GM18870 (cell line): ENCODE data around the gene RIMS3.

ENCODE experiments used
- ATAC-seq: cut with Tn5 transposase; IDR thresholded peaks from one replicate; pipeline ENCODE4 v1.9.1; 2021; ENCODE audit warnings: moderate library complexity; ENCODE audit not compliant: unreplicated experiment

The RIMS3 gene

DNA sequence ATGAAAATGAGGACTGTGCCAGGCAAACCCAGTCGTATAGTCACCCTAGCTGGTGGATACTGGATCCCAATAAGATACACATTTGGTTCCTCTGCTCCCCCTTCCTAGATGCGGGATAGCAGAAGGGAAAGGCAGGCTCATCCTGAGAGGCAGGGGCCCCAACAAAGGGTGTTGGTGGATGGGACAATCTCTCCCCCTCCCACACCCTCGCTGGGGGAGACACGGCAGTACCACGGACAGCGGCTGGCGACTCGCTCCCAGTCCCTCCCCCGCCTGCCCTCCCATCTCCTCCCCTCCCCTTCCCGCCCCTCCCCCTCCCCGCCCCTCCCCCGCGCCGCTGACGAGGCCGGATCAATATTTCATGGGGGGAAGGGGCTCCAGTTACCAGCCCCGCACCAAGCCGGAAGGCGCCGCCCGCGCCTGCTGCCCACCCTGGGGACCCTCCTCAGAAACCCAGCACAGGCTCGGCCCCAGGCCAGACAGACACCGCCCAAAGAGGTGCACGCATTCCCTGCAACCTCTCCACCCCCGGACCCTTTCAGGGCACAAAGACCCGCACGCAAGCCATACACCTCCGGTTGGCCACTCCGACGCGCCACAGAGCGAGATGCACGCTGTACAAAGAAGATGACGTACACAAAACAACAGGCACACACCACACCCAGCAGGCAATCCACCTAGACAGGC, 11.5 kb downstream of the RIMS3 start:
- ATAC-seq: no peak

DNA sequence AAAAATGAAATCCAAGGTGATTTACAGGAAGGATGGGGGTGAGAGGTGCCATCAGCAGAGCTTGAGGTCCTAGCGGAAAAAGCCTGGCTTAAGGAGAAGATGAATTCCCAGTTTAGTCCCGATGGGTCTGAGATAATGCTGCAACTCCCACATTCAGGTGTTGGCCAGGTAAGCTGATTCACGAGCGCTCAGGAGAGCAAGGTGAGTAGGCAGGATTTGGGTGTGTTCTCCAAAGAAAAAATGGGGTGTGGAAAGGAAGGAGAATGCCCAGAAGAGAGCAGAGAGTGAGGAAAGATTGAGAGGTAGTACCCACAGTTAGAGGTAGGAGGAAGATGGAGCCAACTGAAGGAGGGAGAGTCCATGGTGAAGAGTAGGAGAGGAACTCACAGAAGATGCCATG, 12.5 kb downstream of the RIMS3 start:
- ATAC-seq: no peak

- no peak for ATAC-seq
These were observed 13.0 kb downstream of the RIMS3 start for GRCh38 chr1:40652468-40652867.

DNA sequence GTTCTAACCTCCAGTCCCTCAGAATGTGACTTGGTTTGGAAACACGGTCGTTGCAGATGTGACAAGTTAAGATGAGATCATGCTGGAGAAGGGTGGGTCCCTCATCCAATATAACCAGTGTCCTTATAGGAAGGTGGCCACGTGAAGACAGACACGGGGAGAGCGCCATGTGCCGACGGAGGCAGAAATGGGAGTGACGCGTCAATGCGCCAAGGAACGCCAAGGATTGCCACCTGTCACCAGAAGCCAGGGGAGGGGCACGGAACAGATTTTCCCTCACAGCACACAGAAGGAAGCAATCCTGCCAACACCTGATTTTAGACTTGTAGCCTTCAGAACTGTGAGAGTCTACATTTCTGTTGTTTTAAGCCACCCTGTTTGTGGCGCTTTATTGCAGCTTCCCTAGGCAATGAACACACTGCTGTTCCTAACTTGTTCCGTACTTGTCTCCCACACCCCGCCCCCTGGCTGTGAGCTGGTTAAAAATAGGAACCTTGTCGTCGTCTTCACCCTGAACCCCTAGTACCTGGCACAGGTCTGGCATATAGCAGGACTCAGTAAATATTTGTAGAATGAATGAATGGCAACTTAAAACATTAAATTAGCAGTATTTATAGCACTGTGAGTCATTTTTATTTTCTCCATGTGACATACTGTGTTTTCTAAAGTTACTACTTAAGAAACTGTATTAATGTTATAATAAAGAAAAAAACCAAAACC, 14.2 kb downstream of the RIMS3 start:
- ATAC-seq: no peak

DNA sequence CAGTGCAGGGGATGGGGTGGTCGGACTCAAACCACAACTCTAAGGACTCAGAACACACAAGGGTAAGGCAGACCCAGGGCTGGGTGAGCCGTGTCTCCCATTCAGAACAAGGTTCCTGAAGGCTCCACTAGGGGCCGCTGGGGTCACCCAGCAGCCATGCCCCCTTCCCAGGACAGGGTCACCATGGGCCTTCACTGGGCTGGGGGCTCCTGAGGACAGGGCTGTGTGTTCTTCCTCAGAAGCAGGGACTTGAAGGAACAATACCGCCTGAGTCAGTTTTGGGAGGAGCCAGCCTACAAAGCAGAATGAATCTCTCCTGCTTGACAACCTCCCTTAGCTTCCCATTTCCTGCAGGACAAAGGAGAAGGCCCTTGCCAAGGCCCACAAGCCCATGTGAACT, 15.4 kb downstream of the RIMS3 start:
- no peak for ATAC-seq

DNA sequence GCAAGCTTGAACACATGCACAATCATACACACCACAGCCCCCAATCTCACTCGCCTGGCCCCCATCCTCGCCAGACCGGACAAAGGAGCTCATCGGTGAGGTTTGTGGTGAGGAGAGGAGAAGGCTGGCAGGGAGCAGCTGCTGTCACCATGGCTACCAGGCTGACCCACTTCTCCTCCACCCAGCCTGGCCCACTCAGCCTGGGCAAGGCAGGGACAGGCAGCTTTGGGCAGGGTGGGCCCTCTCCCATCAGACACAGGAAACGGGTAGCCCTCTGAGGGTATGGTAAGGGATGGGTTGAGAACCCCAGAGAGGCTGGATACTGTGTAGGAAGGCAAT, 15.9 kb downstream of the RIMS3 start:
- no peak for ATAC-seq

GRCh38 chr1:40648928-40649591, 16.4 kb downstream of the RIMS3 start:
- no peak for ATAC-seq

DNA sequence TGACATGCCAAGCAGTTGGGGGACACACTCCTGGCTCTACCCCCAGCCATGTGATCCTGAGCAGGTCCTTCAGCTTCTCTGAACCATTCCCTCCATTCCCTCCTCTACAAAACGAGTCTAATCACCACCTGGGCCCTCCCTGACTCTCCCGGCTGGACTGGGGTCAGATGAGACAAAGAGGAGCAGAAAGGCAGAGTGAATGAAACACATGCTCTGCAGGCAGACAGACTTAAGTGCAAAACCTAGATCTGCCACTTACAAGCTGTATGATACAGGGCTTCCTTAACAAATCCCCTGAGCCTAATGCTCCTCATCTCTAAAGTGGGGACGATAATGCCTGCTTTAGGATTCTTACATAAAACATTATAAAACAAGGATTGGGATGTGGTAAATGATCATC, 17.3 kb downstream of the RIMS3 start:
- ATAC-seq: no peak

DNA sequence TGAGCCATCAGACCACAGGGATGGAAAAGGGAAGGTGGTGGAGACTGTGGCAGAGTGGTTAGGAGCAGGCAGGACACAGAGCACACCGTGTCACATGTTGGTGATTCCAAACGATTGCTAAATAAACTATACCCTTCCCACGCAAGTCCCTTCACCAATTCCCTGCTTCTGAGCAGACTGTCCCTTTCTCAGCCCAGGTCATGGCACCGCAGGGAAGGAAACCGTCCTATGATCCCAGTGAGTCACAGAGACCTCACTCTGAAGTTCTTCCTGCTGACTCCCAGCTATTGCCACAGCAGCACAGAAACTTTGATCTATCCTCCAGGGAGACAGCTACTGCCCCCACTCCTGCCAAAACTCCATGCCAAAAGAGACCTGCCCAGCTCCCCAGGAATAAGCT, 19.2 kb downstream of the RIMS3 start:
- ATAC-seq: no peak

GRCh38 chr1:40645118-40645680, 20.3 kb downstream of the RIMS3 start:
- no peak for ATAC-seq

DNA sequence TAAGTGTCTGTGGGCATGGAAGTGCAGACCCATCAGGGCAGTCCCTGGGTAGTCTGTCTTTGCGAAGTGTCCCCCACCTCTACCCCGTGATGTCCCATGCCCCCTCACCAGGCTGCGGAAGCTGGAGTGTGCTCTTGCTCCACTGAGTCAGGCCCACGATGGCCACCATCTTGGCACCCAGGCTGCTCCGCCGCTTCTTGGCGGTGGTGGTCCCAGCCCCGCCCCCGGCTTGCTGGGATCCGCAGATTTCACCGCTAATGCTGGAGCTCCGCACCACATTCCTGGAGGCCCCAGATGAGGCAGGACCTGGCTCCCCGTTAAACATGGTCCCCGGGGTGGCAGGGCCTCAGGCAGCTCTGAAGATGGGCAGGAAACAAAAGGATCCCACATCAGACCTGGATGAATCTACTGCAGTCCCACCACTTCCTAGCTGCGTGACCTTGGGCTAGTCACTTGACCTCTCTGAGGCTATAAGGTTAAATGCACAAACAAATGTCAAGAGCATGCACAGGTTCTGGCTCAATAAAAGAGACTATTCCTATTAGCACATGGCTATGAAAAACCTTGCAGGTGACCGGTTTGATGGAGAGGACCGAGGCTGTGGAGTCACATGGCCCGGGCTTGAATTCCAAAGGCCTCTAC, 23.8 kb downstream of the RIMS3 start:
- no peak for ATAC-seq

GRCh38 chr1:40640314-40641076, 25.0 kb downstream of the RIMS3 start:
- ATAC-seq: no peak

GRCh38 chr1:40638097-40639036, 27.1 kb downstream of the RIMS3 start:
- no peak for ATAC-seq

- no peak for ATAC-seq
These were observed 27.9 kb downstream of the RIMS3 start for GRCh38 chr1:40637470-40638007.

DNA sequence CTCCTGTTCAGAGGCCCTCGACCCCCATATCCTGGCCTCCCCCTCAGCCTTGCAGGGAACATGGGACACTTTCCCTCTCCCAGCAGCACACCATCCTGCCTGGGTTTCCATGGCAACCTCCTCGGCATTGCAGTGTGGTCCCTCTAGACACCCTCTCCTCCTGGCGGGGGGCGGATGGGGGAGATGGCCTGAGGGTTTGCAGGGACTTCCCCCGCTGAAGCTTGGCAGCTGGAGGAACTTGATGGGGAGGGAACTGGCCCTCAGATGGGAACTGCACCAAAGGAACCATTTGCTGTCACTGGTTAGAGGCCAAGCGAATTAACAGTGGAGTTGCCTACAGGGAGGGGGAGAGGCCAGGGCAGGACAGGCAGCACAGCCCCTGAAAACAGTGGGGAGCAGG, 28.7 kb downstream of the RIMS3 start:
- ATAC-seq: no peak

DNA sequence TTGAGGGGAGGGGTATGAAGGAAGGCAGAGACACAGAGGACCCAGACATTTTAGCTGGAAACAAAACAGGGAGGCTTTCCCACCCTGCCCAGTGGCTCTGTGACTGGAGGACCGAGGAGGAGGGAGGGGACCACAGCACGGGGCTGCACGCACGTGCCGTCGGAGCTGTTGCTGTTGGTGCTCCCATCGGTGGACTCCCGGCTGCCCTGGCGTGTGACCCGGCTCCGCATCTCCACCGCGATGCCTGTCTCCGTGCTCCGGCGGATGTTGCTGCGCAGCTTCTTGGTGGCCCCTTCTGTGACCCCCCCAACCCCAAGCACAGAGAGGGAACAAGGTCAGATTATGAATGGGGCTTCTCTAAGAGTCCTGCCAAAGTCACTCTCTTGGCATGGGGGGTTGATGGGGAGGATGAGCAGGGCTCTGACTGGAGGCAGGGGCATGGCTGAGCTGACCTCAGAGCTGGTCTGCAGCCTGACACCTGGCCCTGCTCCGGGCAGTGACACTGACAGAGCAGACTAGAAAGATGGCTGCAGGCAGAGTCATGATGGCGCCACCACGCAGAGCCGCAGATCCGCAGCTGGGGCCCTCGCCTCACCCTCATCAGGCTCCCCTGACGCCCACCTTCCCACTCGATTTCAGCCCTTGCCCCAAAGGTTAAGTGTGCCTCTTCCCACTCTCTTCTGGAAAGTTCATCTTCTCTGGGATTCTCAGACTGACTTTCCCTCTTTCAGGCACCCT, 29.6 kb downstream of the RIMS3 start:
- no peak for ATAC-seq

DNA sequence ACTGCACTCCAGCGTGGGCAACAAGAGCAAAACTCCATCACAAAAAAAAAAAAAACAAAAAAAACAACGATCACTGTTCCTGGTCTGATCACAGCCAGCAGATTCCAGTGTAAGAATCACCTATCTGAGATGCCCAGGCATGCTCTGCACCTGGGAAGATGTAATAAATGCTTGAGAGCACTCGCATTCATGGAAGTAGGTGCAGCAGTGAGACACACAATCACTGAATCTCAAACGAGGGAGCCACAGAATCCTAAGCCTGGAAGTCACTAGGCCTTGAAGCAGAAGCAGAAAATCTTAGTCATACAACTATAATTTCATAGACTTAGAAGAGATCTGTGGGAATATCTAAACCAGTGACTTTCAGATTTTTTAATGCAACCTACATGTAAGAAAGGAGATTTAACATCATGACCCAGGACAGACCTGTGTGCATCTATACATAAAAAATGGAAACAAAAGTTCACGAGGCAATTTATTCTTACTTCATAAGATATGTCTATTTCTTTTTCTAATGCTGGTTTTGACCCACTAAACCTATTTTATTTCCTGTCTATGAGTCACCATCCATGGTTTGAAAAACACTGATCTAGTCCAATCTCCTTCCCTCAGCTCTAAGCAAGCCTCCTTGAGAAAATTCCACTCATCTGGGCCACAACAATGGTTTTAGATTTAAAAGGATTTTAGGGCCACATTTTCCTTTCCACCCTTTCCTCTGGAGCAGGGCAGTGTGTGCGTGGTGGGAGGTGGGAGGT, 30.4 kb downstream of the RIMS3 start:
- ATAC-seq: no peak

DNA sequence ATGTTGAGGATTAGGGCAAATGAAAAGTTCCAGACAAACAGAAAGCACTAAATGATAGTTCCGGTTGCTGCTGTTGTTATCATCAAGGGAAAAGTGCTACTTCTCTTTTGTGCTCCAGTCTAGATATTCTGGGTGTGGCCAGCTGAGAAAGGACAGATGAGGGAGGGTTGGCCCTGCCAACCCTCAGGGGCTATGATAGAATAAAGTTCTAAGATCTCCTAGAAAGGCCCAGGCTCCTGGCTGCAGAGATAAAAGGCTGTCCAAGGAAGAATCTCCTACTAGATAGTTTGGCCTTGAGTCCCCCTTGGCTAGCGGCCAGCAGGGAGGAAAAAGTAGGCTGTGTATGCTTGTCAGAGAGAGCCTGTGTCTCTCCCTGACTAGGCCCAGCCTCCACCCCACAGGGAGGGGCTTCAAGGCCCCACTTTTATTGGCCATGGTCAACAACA, 31.5 kb downstream of the RIMS3 start:
- no peak for ATAC-seq
